Endodermal cell (in vitro differentiated cells): ENCODE data around the gene THBS3. TPM values are rescaled to one million over a fixed set of nuclear protein-coding genes. Genes with fewer than 3 reads are reported as not detected.
"Not testable (repeated sequence)": the region's sequence is repeated elsewhere in the genome, so short reads cannot be mapped to it uniquely, and the experiment has no call there.

Source experiments
- DNase-seq: peaks from one replicate; pipeline ENCODE4 v3.0.0-alpha.2; 2017
- H3K27ac ChIP-seq: 2 replicates; pipeline ENCODE4 v1.5.1; 2013; ENCODE audit warnings: mild to moderate bottlenecking, low read depth, low read length, moderate library complexity
- H3K27me3 ChIP-seq: 2 replicates; pipeline ENCODE4 v1.6.1; 2013; ENCODE audit warnings: mild to moderate bottlenecking, low read length, moderate library complexity; ENCODE audit not compliant: insufficient read depth, control insufficient read depth, poor library complexity, severe bottlenecking
- H3K36me3 ChIP-seq: 2 replicates; pipeline ENCODE4 v1.7.0; 2013; ENCODE audit warnings: mild to moderate bottlenecking, low read length, moderate library complexity; ENCODE audit not compliant: control insufficient read depth, insufficient read depth
- H3K4me1 ChIP-seq: one replicate; pipeline ENCODE4 v1.7.0; 2013; ENCODE audit warnings: low read length; ENCODE audit not compliant: control insufficient read depth, insufficient read depth
- H3K4me3 ChIP-seq: 2 replicates; pipeline ENCODE4 v1.5.1; 2013; ENCODE audit warnings: mild to moderate bottlenecking, low read length, moderate library complexity
- H3K9ac ChIP-seq: 2 replicates; pipeline ENCODE4 v1.6.1; 2013; ENCODE audit warnings: mild to moderate bottlenecking, low read length, moderate library complexity; ENCODE audit not compliant: poor library complexity, severe bottlenecking; ENCODE audit errors: extremely low read depth
- H3K9me3 ChIP-seq: 2 replicates; pipeline ENCODE4 v1.6.1; 2013; ENCODE audit warnings: mild to moderate bottlenecking, low read length, moderate library complexity; ENCODE audit not compliant: control insufficient read depth
- H3K27ac Mint-ChIP-seq: 2 replicates; pipeline ENCODE4 v1.8.0; 2020; ENCODE audit warnings: mixed read lengths
- H3K27me3 Mint-ChIP-seq: 2 replicates; pipeline ENCODE4 v1.8.0; 2021; ENCODE audit warnings: mild to moderate bottlenecking, mixed read lengths; ENCODE audit not compliant: insufficient read depth
- H3K36me3 Mint-ChIP-seq: 2 replicates; pipeline ENCODE4 v1.8.0; 2020; ENCODE audit warnings: low read depth, mixed read lengths
- H3K4me1 Mint-ChIP-seq: 2 replicates; pipeline ENCODE4 v1.8.0; 2020; ENCODE audit warnings: mixed read lengths
- H3K4me3 Mint-ChIP-seq: 2 replicates; pipeline ENCODE4 v1.8.0; 2020; ENCODE audit warnings: mild to moderate bottlenecking, moderate library complexity, mixed read lengths
- H3K9me3 Mint-ChIP-seq: 2 replicates; pipeline ENCODE4 v1.8.0; 2020; ENCODE audit warnings: mild to moderate bottlenecking, mixed read lengths
- WGBS, 2 experiments: methylation state at CpG; one replicate each; pipeline versions ENCODE4 v1.1.5 to v1.1.7; 2013; ENCODE audit warnings: missing lambda C conversion rate in 2 of 2, mixed read lengths in 1 of 2; ENCODE audit not compliant: insufficient coverage in 1 of 2, insufficient read length in 1 of 2; 5-methylcytosine and 5-hydroxymethylcytosine counted together
- total RNA-seq, 2 donors: library from RNA; stranded (reverse); fragmentation: NEBNext Ultra II Directional in 1 of 2; extraction: Animal tissue kit (Norgen Biotek cat#: 25700) in 1 of 2; gene quantifications; 2 replicates in 1 of 2; 3 replicates in 1 of 2; pipeline ENCODE4 v1.2.1, GENCODE V29; 2021
- TF ChIP-seq, protein P1 (sequence below): fragments of 200-600 bp; sonication (generic); conservative IDR thresholded peaks from 2 replicates; pipeline ENCODE4 v1.5.0; 2021; ENCODE audit warnings: antibody characterized with exemption, mild to moderate bottlenecking

The THBS3 gene
- total RNA-seq, 2 donors from 2014 or later, result 17.6 to 27.9 TPM

DNA sequence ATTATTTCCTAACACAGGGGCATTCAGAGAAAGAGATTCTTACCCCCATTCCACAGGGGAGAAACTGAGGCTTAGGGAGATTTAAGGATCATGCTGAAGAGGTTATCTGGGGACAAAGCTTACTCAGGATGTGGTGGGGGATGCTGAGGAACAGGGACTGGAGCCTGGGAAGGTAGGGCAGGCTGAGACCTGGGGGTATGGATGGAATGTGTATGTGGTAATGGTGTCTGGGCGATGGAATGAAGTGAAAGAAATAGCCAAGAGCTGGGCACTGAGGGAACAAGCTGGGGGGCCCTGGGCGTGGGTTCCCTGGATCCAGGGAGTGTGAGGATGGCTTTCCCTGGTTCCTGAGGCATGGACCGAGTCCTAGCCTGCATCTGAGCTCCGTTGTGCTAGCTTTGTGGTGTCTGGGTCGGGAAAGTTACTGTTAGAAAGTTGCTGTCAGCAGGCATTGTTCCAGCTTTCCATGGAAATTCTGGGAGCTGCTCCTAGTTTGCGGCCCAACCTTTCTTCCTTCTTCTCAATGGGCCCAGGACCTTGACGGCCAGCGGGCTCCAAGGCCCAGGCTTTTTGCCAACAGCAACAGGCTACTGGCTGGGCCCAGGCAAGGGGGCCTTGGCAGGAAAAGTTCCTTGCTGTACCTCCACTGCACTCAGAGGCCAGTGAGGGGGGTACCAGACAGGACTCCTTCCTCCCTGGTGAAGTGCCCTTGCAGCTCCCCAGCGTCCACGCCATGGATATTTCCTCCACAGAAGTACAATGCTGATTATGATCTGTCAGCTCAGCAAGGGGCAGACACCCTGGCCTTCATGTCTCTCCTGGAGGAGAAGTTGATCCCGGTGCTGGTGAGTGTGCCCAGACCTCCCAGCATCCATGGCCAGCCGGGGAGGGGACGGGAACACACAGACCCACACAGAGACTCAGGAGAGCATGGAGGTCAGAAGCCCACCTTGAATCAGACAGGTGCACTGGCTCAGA, 24.6 kb upstream of the THBS3 start:
- Mint-ChIP-seq H3K27me3 (peaks cover 14% of the 10 kb centered on the region), H3K36me3 (peaks cover 16% of the 10 kb centered on the region)
- H3K27me3 ChIP-seq, H3K9me3 Mint-ChIP-seq, H3K9me3 ChIP-seq, H3K4me1 Mint-ChIP-seq, H3K4me1 ChIP-seq, H3K36me3 ChIP-seq, H3K27ac Mint-ChIP-seq, DNase-seq, H3K4me3 Mint-ChIP-seq, H3K4me3 ChIP-seq, H3K27ac ChIP-seq, H3K9ac ChIP-seq: not testable (repeated sequence)
- WGBS, 2 experiments, result 90 to 100% methylated on average over 4 to 13 of the region's 13 CpGs

DNA sequence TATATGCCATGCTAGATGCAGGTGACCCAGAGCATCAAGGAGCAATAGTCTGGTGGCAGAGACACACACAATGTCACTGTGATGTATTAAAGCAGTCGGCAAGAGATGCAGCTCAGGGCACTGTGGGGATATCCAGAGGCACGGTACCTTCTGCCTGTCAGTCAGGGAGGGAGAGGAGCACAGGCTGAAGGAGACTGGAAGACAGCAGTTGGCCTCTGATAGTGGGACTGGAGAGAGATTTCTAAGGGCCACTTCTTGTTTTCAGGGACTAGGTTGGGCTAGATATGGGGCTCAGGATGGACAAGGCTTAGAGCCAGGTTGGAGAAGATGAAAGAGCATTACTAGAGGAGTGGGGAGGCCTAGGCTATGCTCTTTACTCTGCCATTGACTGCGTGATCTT, 23.6 kb upstream of the THBS3 start:
- not testable (repeated sequence) for H3K4me3 ChIP-seq, H3K27ac ChIP-seq, H3K4me1 ChIP-seq, H3K27me3 ChIP-seq, H3K9me3 Mint-ChIP-seq, H3K27ac Mint-ChIP-seq, DNase-seq, H3K4me1 Mint-ChIP-seq, H3K36me3 Mint-ChIP-seq, H3K36me3 ChIP-seq, H3K9me3 ChIP-seq, H3K9ac ChIP-seq, H3K4me3 Mint-ChIP-seq
- 78 to 91% methylated on average over 2 to 3 of the region's 3 CpGs for WGBS, 2 experiments
- H3K27me3 Mint-ChIP-seq, result peaks cover 14% of the 10 kb centered on the region

DNA sequence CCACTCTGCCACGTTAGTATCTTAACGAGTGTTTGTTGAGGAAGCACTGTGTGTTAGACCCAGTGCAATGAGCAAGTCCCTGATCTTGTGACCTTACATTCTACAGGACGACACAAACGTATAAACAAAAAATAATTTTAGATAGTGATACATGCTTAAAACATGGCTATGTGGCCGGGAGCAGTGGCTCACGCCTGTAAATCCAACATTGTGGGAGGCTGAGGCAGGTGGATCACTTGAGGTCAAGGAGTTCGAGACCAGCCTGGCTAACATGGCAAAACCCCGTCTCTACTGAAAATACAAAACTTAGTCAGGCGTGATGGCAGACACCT, 20.4 kb upstream of the THBS3 start:
- Mint-ChIP-seq H3K4me3 (peak overlapping the region; percentile 87), H3K4me1 (peaks cover 17% of the 10 kb centered on the region), H3K27ac (peak overlapping the region; percentile 97), H3K36me3 (peaks cover 2% of the 10 kb centered on the region), H3K27me3 (peaks cover 14% of the 10 kb centered on the region), H3K9me3 (no peaks in the 10 kb centered on the region)
- no peaks in the 10 kb centered on the region for H3K9me3 ChIP-seq
- TF ChIP-seq, protein P1, sequence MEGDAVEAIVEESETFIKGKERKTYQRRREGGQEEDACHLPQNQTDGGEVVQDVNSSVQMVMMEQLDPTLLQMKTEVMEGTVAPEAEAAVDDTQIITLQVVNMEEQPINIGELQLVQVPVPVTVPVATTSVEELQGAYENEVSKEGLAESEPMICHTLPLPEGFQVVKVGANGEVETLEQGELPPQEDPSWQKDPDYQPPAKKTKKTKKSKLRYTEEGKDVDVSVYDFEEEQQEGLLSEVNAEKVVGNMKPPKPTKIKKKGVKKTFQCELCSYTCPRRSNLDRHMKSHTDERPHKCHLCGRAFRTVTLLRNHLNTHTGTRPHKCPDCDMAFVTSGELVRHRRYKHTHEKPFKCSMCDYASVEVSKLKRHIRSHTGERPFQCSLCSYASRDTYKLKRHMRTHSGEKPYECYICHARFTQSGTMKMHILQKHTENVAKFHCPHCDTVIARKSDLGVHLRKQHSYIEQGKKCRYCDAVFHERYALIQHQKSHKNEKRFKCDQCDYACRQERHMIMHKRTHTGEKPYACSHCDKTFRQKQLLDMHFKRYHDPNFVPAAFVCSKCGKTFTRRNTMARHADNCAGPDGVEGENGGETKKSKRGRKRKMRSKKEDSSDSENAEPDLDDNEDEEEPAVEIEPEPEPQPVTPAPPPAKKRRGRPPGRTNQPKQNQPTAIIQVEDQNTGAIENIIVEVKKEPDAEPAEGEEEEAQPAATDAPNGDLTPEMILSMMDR, result no peak
- 84 to 85% methylated on average over 7 to 9 of the region's 9 CpGs for WGBS, 2 experiments
- no peaks in the 10 kb centered on the region for H3K27me3 ChIP-seq
- peak overlapping the region; percentile 86 for H3K27ac ChIP-seq
- no peaks in the 10 kb centered on the region for H3K4me1 ChIP-seq
- DNase-seq, result no peak
- H3K9ac ChIP-seq, result peak overlapping the region; percentile 40
- H3K36me3 ChIP-seq, result no peaks in the 10 kb centered on the region
- peak overlapping the region; percentile 95 for H3K4me3 ChIP-seq

DNA sequence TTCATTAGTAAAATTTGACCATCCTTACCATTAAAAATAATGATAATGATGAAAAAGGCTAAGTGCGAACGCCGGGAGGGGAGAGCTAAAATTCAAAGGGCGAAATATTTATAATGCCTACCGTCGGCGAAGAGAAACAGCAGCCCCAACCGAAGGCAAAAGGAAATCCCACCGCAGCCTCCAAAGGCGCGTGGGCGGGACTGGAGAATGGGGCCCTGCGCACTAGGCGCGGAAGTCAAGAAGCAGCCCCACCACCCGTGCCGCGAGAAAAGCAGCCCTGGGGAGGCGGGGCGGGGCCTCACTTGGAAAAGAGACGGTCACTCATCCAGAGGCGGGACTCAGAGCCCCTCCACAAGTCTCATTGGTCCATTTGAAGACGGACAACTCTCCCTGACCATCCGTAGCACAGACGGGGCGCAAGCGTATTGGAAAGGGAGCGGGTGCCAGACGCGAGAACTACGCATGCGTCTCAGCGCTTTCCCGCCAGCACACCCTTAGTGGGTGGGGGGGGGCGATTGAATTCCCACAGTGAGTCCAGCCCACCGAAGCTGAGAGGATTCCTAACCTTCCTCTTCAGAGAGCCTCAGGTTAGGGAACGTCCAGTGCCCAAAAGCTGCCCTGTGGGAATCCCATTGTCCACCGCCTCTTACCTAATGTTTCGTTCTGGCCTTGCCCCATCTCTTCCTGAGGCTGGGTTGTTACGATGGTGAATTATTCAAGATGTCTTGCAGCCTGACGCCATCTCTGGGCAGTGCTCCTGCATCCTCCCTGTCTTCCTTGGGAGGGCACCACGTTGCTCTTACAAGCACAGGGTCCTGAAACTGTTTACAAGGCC, 19.8 kb upstream of the THBS3 start:
- TF ChIP-seq, protein P1, result no peak
- peak overlapping the region; percentile 90 for H3K27ac ChIP-seq
- peaks cover 14% of the 10 kb centered on the region for H3K27me3 Mint-ChIP-seq
- H3K36me3 Mint-ChIP-seq, result peaks cover 2% of the 10 kb centered on the region
- peak overlapping the region; percentile 87 for H3K4me3 Mint-ChIP-seq
- H3K4me3 ChIP-seq, result peak overlapping the region; percentile 95
- peak; percentile 99 for DNase-seq
- H3K4me1 Mint-ChIP-seq, result peaks cover 17% of the 10 kb centered on the region
- H3K27ac Mint-ChIP-seq, result peak overlapping the region; percentile 97
- 2% methylated on average over 29 to 42 of the region's 42 CpGs for WGBS, 2 experiments
- no peaks in the 10 kb centered on the region for H3K9me3 Mint-ChIP-seq
- no peaks in the 10 kb centered on the region for H3K4me1 ChIP-seq
- no peaks in the 10 kb centered on the region for H3K27me3 ChIP-seq
- peak overlapping the region; percentile 74 for H3K9ac ChIP-seq
- H3K36me3 ChIP-seq, result no peaks in the 10 kb centered on the region
- H3K9me3 ChIP-seq, result no peaks in the 10 kb centered on the region
